ENCODE measurements around the gene DLG5. TPM values are rescaled to one million over a fixed set of nuclear protein-coding genes. Genes with fewer than 3 reads are reported as not detected.

Gene DLG5
- total and polyA plus RNA-seq, 2 donors (not counting 1 experiment from before 2014, with no cell fraction given) = 0.51 to 0.54 TPM

DNA sequence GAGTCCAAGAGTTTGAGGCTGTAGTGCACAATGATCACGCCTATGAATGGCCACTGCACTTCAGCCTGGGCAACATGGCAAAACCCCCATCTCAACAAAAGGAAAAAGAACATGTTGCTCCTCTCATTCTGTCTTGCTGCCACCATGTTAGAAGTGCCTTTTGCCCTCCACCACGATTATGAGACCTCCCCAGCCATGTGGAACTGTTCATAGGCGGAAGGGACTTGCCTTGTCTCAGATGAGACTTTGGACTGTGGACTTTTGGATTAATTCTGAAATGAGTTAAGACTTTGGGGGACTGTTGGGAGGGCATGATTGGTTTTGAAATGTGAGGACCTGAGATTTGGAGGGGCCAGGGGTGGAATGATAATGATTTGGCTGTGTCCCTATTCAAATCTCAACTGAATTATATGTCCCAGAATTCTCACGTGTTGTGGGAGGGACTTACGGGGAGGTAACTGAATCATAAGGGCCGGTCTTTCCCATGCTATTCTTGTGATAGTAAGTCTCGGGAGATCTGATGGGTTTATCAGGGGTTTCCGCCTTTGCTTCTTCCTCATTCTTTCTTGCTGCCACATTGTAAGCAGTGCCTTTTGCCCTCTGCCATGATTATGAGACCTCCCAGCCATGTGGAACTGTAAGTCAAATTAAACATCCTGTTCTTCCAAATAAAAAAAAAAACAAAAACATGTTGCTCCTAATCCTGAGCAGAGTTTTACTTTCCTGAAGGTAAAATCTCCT, 22.3 kb downstream of the DLG5 start:
- H3K4me1 ChIP-seq (ENCODE audit: control insufficient read depth in 2 of 2, insufficient read depth in 2 of 2, low read length in 2 of 2) = no peaks in the 10 kb centered on the region
- DNase-seq = no peak
- no peak for TF ChIP-seq CTCF (IDR thresholded peaks at IDR 0.05)
- no peak for TF ChIP-seq EZH2 (IDR thresholded peaks at IDR 0.05; ENCODE audit: borderline replicate concordance, insufficient read depth, low read depth, low read length, poor library complexity, severe bottlenecking)
- no peaks in the 10 kb centered on the region for H3K27me3 ChIP-seq (replicated peaks in 1 of 4; ENCODE audit: control extremely low read depth in 1 of 4, control insufficient read depth in 3 of 4, insufficient read depth in 4 of 4, low read length in 3 of 4)
- WGBS (ENCODE audit: insufficient coverage) = 96% methylated on average over 4 of the region's 8 CpGs
- Mint-ChIP-seq H3K27me3 (peaks cover 21% of the 10 kb centered on the region), H3K27ac (no peak overlapping the region), H3K4me1 (no peaks in the 10 kb centered on the region), H3K4me3 (no peak overlapping the region), H3K9me3 (ENCODE audit: insufficient read depth) (no peaks in the 10 kb centered on the region)
- CTCF ChIA-PET = interaction anchor here (1.3 kb wide), 1 partner anchor 57 kb away, joined by 3 read pairs; no protein-coding TSS in a partner anchor
- H3K4me2 ChIP-seq (replicated peaks; ENCODE audit: low read depth, low read length, poor library complexity, severe bottlenecking) = no peak overlapping the region
- H3K36me3 ChIP-seq (replicated peaks in 1 of 2; ENCODE audit: control extremely low read depth in 1 of 2, control insufficient read depth in 1 of 2, extremely low read depth in 1 of 2, insufficient read depth in 2 of 2, low read length in 1 of 2) = no peaks in the 10 kb centered on the region
- H3K9ac ChIP-seq (ENCODE audit: low read length) = no peak overlapping the region
- H3K9me3 ChIP-seq (ENCODE audit: control extremely low read depth in 1 of 3, control insufficient read depth in 2 of 3, insufficient read depth in 1 of 3, low read length in 2 of 3) = no peaks in the 10 kb centered on the region
- intact Hi-C loops (cut with micrococcal nuclease) = no loop called here
- H2AFZ ChIP-seq (ENCODE audit: insufficient read depth, low read depth, low read length, poor library complexity, severe bottlenecking) = no peak overlapping the region
- H3K27ac ChIP-seq (ENCODE audit: low read length in 2 of 2) = no peak overlapping the region
- POLR2A ChIA-PET = no interaction called here
- no peak overlapping the region for H3K4me3 ChIP-seq (ENCODE audit: control extremely low read depth in 1 of 5, extremely low read depth in 1 of 5, insufficient read depth in 1 of 5, low read depth in 2 of 5, low read length in 4 of 5)
- no peaks in the 10 kb centered on the region for H3K79me2 ChIP-seq (ENCODE audit: control insufficient read depth, insufficient read depth, low read length)
- no peaks in the 10 kb centered on the region for H4K20me1 ChIP-seq (ENCODE audit: control insufficient read depth, insufficient read depth, low read length, poor library complexity, severe bottlenecking)
- ATAC-seq (ENCODE audit: low read depth) = no peak

- no peaks in the 10 kb centered on the region for H3K9me3 Mint-ChIP-seq (ENCODE audit: insufficient read depth)
- no peak for DNase-seq
- H3K79me2 ChIP-seq (ENCODE audit: control insufficient read depth, insufficient read depth, low read length) = no peaks in the 10 kb centered on the region
- H3K27me3 Mint-ChIP-seq = peaks cover 12% of the 10 kb centered on the region
- intact Hi-C loops (cut with micrococcal nuclease) = no loop called here
- no peaks in the 10 kb centered on the region for H3K36me3 ChIP-seq (replicated peaks in 1 of 2; ENCODE audit: control extremely low read depth in 1 of 2, control insufficient read depth in 1 of 2, extremely low read depth in 1 of 2, insufficient read depth in 2 of 2, low read length in 1 of 2)
- no peak overlapping the region for H3K27ac Mint-ChIP-seq
- TF ChIP-seq CTCF (IDR thresholded peaks at IDR 0.05) = no peak
- no peak for TF ChIP-seq EZH2 (IDR thresholded peaks at IDR 0.05; ENCODE audit: borderline replicate concordance, insufficient read depth, low read depth, low read length, poor library complexity, severe bottlenecking)
- POLR2A ChIA-PET = no interaction called here
- H3K9me3 ChIP-seq (ENCODE audit: control extremely low read depth in 1 of 3, control insufficient read depth in 2 of 3, insufficient read depth in 1 of 3, low read length in 2 of 3) = no peaks in the 10 kb centered on the region
- H3K4me1 ChIP-seq (ENCODE audit: control insufficient read depth in 2 of 2, insufficient read depth in 2 of 2, low read length in 2 of 2) = no peaks in the 10 kb centered on the region
- CTCF ChIA-PET = no interaction called here
- H3K4me3 Mint-ChIP-seq = no peak overlapping the region
- no peaks in the 10 kb centered on the region for H3K27me3 ChIP-seq (replicated peaks in 1 of 4; ENCODE audit: control extremely low read depth in 1 of 4, control insufficient read depth in 3 of 4, insufficient read depth in 4 of 4, low read length in 3 of 4)
- no peak overlapping the region for H3K4me3 ChIP-seq (ENCODE audit: control extremely low read depth in 1 of 5, extremely low read depth in 1 of 5, insufficient read depth in 1 of 5, low read depth in 2 of 5, low read length in 4 of 5)
- no peak overlapping the region for H3K9ac ChIP-seq (ENCODE audit: low read length)
- no peak overlapping the region for H2AFZ ChIP-seq (ENCODE audit: insufficient read depth, low read depth, low read length, poor library complexity, severe bottlenecking)
- H3K4me2 ChIP-seq (replicated peaks; ENCODE audit: low read depth, low read length, poor library complexity, severe bottlenecking) = no peak overlapping the region
- no peak overlapping the region for H3K27ac ChIP-seq (ENCODE audit: low read length in 2 of 2)
- no peaks in the 10 kb centered on the region for H4K20me1 ChIP-seq (ENCODE audit: control insufficient read depth, insufficient read depth, low read length, poor library complexity, severe bottlenecking)
- no peaks in the 10 kb centered on the region for H3K4me1 Mint-ChIP-seq
- WGBS (ENCODE audit: insufficient coverage) = 81% methylated on average over 5 of the region's 5 CpGs
- no peak for ATAC-seq (ENCODE audit: low read depth)
Measured at GRCh38 chr10:77902159-77902558, 24.4 kb downstream of the DLG5 start.
